Activated CD4-positive, alpha-beta T cell treated with anti-CD3 and anti-CD28 coated beads for 36 hours (primary cell): ENCODE measurements around the gene CIROP. TPM values are rescaled to one million over a fixed set of nuclear protein-coding genes. Genes with fewer than 3 reads are reported as not detected.

Experiments
- ATAC-seq: fragments of 200-7000 bp; cut with Tn5 transposase; one replicate; pipeline ENCODE4 v1.10.0; 2021; ENCODE audit warnings: mild to moderate bottlenecking, moderate library complexity
- CTCF ChIA-PET: fragments of 350-600 bp; sonication (Branson Sonifier 250); formaldehyde crosslinking; loops from one replicate; lab custom pipeline; 2021; ENCODE audit warnings: antibody characterized with exemption; lab: Charles Lee
- POLR2A ChIA-PET: fragments of 350-600 bp; sonication (Branson Sonifier 250); formaldehyde crosslinking; loops from one replicate; lab custom pipeline; 2021; ENCODE audit warnings: antibody characterized with exemption, inconsistent platforms; lab: Charles Lee
- DNase-seq: peaks from one replicate; pipeline ENCODE4 v3.0.0-alpha.2; 2020
- H3K27ac Mint-ChIP-seq: one replicate; pipeline ENCODE4 v1.8.0; 2021; ENCODE audit warnings: mixed read lengths
- H3K27me3 Mint-ChIP-seq: one replicate; pipeline ENCODE4 v1.8.0; 2021; ENCODE audit warnings: mixed read lengths
- H3K36me3 Mint-ChIP-seq: one replicate; pipeline ENCODE4 v1.8.0; 2021; ENCODE audit warnings: low read depth, mixed read lengths
- H3K4me1 Mint-ChIP-seq: one replicate; pipeline ENCODE4 v1.8.0; 2021; ENCODE audit warnings: mixed read lengths
- H3K4me3 Mint-ChIP-seq: one replicate; pipeline ENCODE4 v1.8.0; 2021; ENCODE audit warnings: mild to moderate bottlenecking, moderate library complexity, mixed read lengths
- H3K9me3 Mint-ChIP-seq: one replicate; pipeline ENCODE4 v1.8.0; 2021; ENCODE audit warnings: low read depth, mixed read lengths
- intact Hi-C, 2 experiments: fragments of 100-400 bp; cut with DNase I in 1 of 2; cut with micrococcal nuclease in 1 of 2; formaldehyde crosslinking; loops; one replicate each; pipeline versions ENCODE4 v1.14.2 to v1.15.1; 2022 to 2024; cut with DNase I, micrococcal nuclease
- total RNA-seq, 2 experiments: library from RNA; stranded (reverse); gene quantifications; one replicate each; pipeline ENCODE4 v1.2.3, GENCODE V29; 2021

The CIROP gene
- total RNA-seq, 2 experiments from 2014 or later: not detected

DNA sequence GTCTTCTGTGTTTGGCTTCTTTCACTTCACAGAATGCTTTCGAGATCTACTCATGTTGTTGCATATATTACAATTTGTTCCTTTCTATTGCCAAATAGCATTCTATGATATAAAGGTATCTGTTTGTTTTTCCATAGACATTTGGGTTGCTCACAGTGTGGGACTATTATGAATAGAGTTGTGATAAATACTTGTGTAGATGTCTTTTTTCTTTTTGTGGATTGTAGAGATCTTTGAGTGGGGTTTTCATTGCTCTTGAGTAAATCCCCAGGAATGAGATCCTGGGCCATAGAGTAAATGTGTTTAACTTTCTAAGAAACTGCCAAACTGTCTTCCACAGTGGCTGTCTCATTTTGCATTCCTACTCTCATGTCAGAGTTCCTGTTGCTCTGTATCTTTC is 39.1 kb upstream of the CIROP start:
- Mint-ChIP-seq H3K27me3 (peaks cover 7% of the 10 kb centered on the region), H3K4me3 (no peak overlapping the region), H3K9me3 (no peaks in the 10 kb centered on the region), H3K4me1 (no peaks in the 10 kb centered on the region), H3K36me3 (no peaks in the 10 kb centered on the region), H3K27ac (no peak overlapping the region)
- POLR2A ChIA-PET: no interaction called here
- DNase-seq (no peak), ATAC-seq (no peak)
- CTCF ChIA-PET: interaction anchor here (1.2 to 3.1 kb wide), 3 partner anchors 24 to 67 kb away, joined by 3 to 15 read pairs (median 4); partner anchors contain the start of gene CEBPE
- intact Hi-C loops: no loop called here

- no peak overlapping the region for H3K27ac Mint-ChIP-seq
- POLR2A ChIA-PET: no interaction called here
Observed at GRCh38 chr14:23142826-23143225, 38.0 kb upstream of the CIROP start.

GRCh38 chr14:23141706-23142444 is 37.1 kb upstream of the CIROP start:
- no peak overlapping the region for H3K27ac Mint-ChIP-seq
- POLR2A ChIA-PET: no interaction called here
- DNase-seq (no peak), ATAC-seq (no peak)
- H3K36me3 Mint-ChIP-seq: no peaks in the 10 kb centered on the region
- CTCF ChIA-PET: interaction anchor here (1.4 to 3.1 kb wide), 2 partner anchors 22 to 73 kb away, joined by 3 to 15 read pairs; partner anchors contain the start of gene CEBPE
- no peak overlapping the region for H3K4me3 Mint-ChIP-seq
- intact Hi-C loops: no loop called here
- peaks cover 5% of the 10 kb centered on the region for H3K27me3 Mint-ChIP-seq
- no peaks in the 10 kb centered on the region for H3K9me3 Mint-ChIP-seq
- no peaks in the 10 kb centered on the region for H3K4me1 Mint-ChIP-seq

More at GRCh38 chr14:23142826-23143225, 38.0 kb upstream of the CIROP start:
- intact Hi-C loops: no loop called here
- ATAC-seq: no peak
- Mint-ChIP-seq H3K4me3 (no peak overlapping the region), H3K4me1 (no peaks in the 10 kb centered on the region), H3K36me3 (no peaks in the 10 kb centered on the region), H3K9me3 (no peaks in the 10 kb centered on the region), H3K27me3 (peaks cover 7% of the 10 kb centered on the region)
- no peak for DNase-seq
- CTCF ChIA-PET: interaction anchor here (1.2 to 3.1 kb wide), 3 partner anchors 22 to 74 kb away, joined by 3 to 15 read pairs (median 4); partner anchors contain the start of gene CEBPE

DNA sequence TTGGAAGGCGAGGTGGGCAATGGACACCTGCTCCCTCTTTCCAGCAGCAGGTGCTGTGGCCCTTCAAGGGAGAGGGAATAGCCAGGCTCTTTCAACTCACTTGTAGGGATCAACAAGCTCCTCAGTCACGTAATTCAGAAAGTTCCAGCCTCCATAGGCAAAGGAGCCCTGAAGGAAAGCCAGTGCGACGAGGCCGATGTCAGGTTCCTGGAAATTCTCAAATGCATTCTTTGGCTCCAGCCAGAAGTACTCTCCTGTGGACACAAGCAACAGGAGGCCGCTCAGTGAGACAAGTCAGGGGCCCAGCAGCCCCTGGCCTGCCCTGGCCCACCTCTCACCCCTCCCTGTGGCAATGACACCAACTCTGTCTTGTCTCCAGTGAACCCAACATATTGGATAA is 35.6 kb upstream of the CIROP start:
- H3K9me3 Mint-ChIP-seq: no peaks in the 10 kb centered on the region
- intact Hi-C loops: no loop called here
- no peak overlapping the region for H3K4me3 Mint-ChIP-seq
- no peak overlapping the region for H3K27ac Mint-ChIP-seq
- no peaks in the 10 kb centered on the region for H3K36me3 Mint-ChIP-seq
- no peaks in the 10 kb centered on the region for H3K27me3 Mint-ChIP-seq
- ATAC-seq (no peak), DNase-seq (no peak)
- H3K4me1 Mint-ChIP-seq: no peaks in the 10 kb centered on the region
- POLR2A ChIA-PET: no interaction called here
- CTCF ChIA-PET: interaction anchor here (0.5 kb wide), 1 partner anchor 96 kb away, joined by 3 read pairs; no protein-coding TSS in a partner anchor

GRCh38 chr14:23139874-23140273 is 35.1 kb upstream of the CIROP start:
- CTCF ChIA-PET: interaction anchor here (0.6 to 1.3 kb wide), 2 partner anchors 19 to 24 kb away, joined by 3 to 7 read pairs; no protein-coding TSS in a partner anchor
- no peaks in the 10 kb centered on the region for H3K36me3 Mint-ChIP-seq
- H3K4me1 Mint-ChIP-seq: no peaks in the 10 kb centered on the region
- no peaks in the 10 kb centered on the region for H3K9me3 Mint-ChIP-seq
- no peak overlapping the region for H3K4me3 Mint-ChIP-seq
- H3K27me3 Mint-ChIP-seq: no peaks in the 10 kb centered on the region
- H3K27ac Mint-ChIP-seq: no peak overlapping the region
- ATAC-seq (no peak), DNase-seq (no peak)
- POLR2A ChIA-PET: no interaction called here
- intact Hi-C loops: no loop called here

DNA sequence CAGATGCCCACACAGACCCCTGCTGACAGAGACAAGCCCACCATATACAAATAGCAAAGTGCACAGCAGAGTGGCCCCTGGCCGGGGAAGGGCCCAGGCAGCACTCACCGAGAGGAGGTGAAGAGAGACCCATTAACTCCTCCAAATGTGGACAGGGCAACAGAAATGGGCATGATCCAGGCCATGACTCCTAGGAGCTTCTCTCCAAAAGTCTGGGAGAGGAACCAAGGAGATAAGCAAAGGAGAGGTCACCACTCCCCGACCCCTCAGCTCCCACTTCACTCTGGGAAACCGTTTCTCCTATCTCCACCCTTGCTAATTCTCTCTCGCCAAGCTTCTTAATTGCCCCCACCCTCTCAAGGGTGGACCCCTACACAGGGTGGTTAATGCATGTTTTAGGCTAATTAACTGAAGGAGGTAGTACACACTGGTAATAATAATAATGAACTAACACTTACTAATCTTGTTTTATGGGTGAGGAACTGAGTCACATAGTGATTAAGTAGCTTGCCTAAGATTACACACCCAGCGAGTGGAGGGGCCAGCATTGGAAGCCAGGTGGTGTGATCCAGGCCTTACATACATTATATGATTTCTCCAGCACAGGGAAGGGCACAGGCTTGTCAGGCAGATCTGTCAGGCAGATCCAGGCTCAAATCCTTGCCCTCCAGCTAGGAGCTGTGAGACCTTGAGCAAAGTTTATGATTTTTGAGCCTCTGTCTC is 33.2 kb upstream of the CIROP start:
- ChIA-PET POLR2A (no interaction called here), CTCF (interaction anchor here (0.9 to 1.4 kb wide), 4 partner anchors 9 to 17 kb away, joined by 3 to 4 read pairs (median 3); no protein-coding TSS in a partner anchor)
- ATAC-seq (no peak), DNase-seq (no peak)
- Mint-ChIP-seq H3K4me1 (no peaks in the 10 kb centered on the region), H3K9me3 (no peaks in the 10 kb centered on the region), H3K27ac (no peak overlapping the region), H3K27me3 (no peaks in the 10 kb centered on the region), H3K4me3 (no peak overlapping the region), H3K36me3 (no peaks in the 10 kb centered on the region)
- intact Hi-C loops: no loop called here

GRCh38 chr14:23137192-23137812 is 32.5 kb upstream of the CIROP start:
- ChIA-PET CTCF (interaction anchor here (0.9 to 1.4 kb wide), 2 partner anchors 8 to 17 kb away, joined by 3 read pairs; no protein-coding TSS in a partner anchor), POLR2A (no interaction called here)
- no peaks in the 10 kb centered on the region for H3K36me3 Mint-ChIP-seq
- DNase-seq (no peak), ATAC-seq (no peak)
- intact Hi-C loops: no loop called here
- H3K4me3 Mint-ChIP-seq: no peak overlapping the region
- no peaks in the 10 kb centered on the region for H3K9me3 Mint-ChIP-seq
- no peaks in the 10 kb centered on the region for H3K27me3 Mint-ChIP-seq
- no peak overlapping the region for H3K27ac Mint-ChIP-seq
- no peaks in the 10 kb centered on the region for H3K4me1 Mint-ChIP-seq

DNA sequence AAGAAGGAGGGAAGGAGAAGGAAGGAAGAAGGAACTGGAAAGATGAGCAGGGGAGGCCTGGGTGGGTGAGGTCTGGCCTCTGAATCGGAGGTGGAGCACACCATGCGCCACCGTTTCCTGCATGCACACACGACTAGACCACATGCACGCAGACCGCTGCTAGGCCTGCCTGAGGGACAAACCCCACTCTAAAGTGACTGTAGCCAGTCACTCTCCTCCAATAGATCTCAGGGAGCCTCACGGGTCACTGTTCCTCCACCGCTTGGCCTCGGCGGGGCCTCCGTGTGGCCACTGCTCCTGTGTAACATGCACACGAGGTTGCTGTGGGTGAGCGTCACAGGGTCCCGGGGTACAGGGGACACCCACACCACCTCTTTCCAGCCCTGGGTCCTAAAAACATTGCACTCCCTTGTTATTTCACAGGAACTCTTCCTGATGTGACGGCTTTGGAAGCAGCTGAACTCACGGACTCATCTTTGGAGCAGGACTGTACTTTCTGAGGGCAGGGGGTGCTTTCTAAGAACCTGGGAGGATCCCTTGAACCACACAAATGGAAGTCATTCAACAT is 31.9 kb upstream of the CIROP start:
- H3K4me3 Mint-ChIP-seq: no peak overlapping the region
- H3K36me3 Mint-ChIP-seq: no peaks in the 10 kb centered on the region
- CTCF ChIA-PET: interaction anchor here (1.1 kb wide), 1 partner anchor 50 kb away, joined by 3 read pairs; no protein-coding TSS in a partner anchor
- no peak overlapping the region for H3K27ac Mint-ChIP-seq
- DNase-seq: no peak
- POLR2A ChIA-PET: no interaction called here
- H3K4me1 Mint-ChIP-seq: no peaks in the 10 kb centered on the region
- no peak for ATAC-seq
- no peaks in the 10 kb centered on the region for H3K9me3 Mint-ChIP-seq
- no peaks in the 10 kb centered on the region for H3K27me3 Mint-ChIP-seq
- intact Hi-C loops: no loop called here

GRCh38 chr14:23132970-23133369 is 28.2 kb upstream of the CIROP start:
- Mint-ChIP-seq H3K4me3 (no peak overlapping the region), H3K4me1 (no peaks in the 10 kb centered on the region), H3K27me3 (no peaks in the 10 kb centered on the region), H3K27ac (no peak overlapping the region), H3K36me3 (no peaks in the 10 kb centered on the region), H3K9me3 (no peaks in the 10 kb centered on the region)
- ChIA-PET POLR2A (interaction anchor here (0.6 kb wide), 1 partner anchor 217 kb away, joined by 4 read pairs; no protein-coding TSS in a partner anchor), CTCF (no interaction called here)
- ATAC-seq (no peak), DNase-seq (no peak)
- intact Hi-C loops: no loop called here

GRCh38 chr14:23131482-23131881 is 26.7 kb upstream of the CIROP start:
- Mint-ChIP-seq H3K27ac (no peak overlapping the region), H3K36me3 (no peaks in the 10 kb centered on the region), H3K27me3 (no peaks in the 10 kb centered on the region), H3K4me1 (no peaks in the 10 kb centered on the region), H3K4me3 (no peak overlapping the region), H3K9me3 (no peaks in the 10 kb centered on the region)
- POLR2A ChIA-PET: no interaction called here
- CTCF ChIA-PET: interaction anchor here (0.7 to 1.4 kb wide), 3 partner anchors 11 to 136 kb away, joined by 3 to 5 read pairs (median 4); no protein-coding TSS in a partner anchor
- DNase-seq (no peak), ATAC-seq (no peak)
- intact Hi-C loops: no loop called here

GRCh38 chr14:23130871-23131270 is 26.1 kb upstream of the CIROP start:
- no peak for DNase-seq
- Mint-ChIP-seq H3K4me3 (no peak overlapping the region), H3K27ac (no peak overlapping the region), H3K36me3 (no peaks in the 10 kb centered on the region), H3K27me3 (no peaks in the 10 kb centered on the region), H3K9me3 (no peaks in the 10 kb centered on the region), H3K4me1 (no peaks in the 10 kb centered on the region)
- CTCF ChIA-PET: interaction anchor here (0.8 to 2.5 kb wide), 4 partner anchors 10 to 62 kb away, joined by 4 to 19 read pairs (median 4); partner anchors contain the start of genes ACIN1 and C14orf119
- POLR2A ChIA-PET: no interaction called here
- intact Hi-C loops: no loop called here
- ATAC-seq: no peak
